VCaP (cell line): ENCODE results near the gene JHY.

ENCODE experiments used
- H3K27ac ChIP-seq: fragments of 450-650 bp; 2 replicates; pipeline ENCODE4 v1.5.1; 2017
- TF ChIP-seq, protein P1 (sequence below): fragments of 450-650 bp; conservative IDR thresholded peaks from 2 replicates; pipeline ENCODE4 v1.5.1; 2017; ENCODE audit warnings: mild to moderate bottlenecking, moderate library complexity

JHY gene

GRCh38 chr11:122978299-122978620 lies 95.7 kb downstream of the JHY start:
- no peak overlapping the region for H3K27ac ChIP-seq

DNA sequence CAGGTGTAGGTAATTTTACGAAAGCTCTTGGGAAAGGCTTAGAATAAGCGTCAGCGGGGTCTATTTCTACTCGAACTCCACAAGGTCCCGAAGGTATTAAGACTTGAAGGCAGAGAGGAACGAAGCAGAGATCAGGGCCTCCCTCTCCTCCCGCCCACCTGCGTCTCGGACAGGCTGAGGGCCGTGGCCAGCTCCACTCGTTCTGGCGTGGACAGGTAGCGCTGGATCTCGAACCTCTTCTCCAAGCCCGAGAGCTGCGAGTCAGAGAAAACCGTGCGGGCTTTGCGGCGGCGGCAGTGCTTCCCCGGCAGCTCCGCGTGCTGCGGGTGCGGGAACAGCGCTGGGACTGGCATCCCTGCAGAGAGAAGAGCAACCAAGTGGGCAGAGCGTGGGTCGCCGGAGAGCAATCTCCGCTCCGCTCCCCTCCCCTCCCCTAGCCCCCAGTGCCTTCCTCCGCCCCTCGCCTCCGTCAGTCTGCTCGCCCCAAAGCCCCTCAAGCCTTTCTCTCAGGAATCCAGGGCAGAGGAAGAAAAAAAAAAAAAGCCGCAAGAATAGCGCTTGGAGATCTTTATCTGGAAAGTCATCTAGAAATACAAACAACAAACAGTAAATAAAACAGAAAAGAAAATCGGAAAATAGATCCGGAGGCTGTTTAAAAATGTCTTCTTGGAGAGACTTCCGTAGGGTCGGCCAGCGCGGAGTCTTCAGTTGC lies 96.7 kb downstream of the JHY start:
- TF ChIP-seq, protein P1, sequence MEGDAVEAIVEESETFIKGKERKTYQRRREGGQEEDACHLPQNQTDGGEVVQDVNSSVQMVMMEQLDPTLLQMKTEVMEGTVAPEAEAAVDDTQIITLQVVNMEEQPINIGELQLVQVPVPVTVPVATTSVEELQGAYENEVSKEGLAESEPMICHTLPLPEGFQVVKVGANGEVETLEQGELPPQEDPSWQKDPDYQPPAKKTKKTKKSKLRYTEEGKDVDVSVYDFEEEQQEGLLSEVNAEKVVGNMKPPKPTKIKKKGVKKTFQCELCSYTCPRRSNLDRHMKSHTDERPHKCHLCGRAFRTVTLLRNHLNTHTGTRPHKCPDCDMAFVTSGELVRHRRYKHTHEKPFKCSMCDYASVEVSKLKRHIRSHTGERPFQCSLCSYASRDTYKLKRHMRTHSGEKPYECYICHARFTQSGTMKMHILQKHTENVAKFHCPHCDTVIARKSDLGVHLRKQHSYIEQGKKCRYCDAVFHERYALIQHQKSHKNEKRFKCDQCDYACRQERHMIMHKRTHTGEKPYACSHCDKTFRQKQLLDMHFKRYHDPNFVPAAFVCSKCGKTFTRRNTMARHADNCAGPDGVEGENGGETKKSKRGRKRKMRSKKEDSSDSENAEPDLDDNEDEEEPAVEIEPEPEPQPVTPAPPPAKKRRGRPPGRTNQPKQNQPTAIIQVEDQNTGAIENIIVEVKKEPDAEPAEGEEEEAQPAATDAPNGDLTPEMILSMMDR, result no peak
- no peak overlapping the region for H3K27ac ChIP-seq

More at GRCh38 chr11:122978299-122978620, 95.7 kb downstream of the JHY start:
- TF ChIP-seq, protein P1, result no peak

- TF ChIP-seq, protein P1, result no peak
- no peak overlapping the region for H3K27ac ChIP-seq
Measured at GRCh38 chr11:122979815-122980595, 97.4 kb downstream of the JHY start.

DNA sequence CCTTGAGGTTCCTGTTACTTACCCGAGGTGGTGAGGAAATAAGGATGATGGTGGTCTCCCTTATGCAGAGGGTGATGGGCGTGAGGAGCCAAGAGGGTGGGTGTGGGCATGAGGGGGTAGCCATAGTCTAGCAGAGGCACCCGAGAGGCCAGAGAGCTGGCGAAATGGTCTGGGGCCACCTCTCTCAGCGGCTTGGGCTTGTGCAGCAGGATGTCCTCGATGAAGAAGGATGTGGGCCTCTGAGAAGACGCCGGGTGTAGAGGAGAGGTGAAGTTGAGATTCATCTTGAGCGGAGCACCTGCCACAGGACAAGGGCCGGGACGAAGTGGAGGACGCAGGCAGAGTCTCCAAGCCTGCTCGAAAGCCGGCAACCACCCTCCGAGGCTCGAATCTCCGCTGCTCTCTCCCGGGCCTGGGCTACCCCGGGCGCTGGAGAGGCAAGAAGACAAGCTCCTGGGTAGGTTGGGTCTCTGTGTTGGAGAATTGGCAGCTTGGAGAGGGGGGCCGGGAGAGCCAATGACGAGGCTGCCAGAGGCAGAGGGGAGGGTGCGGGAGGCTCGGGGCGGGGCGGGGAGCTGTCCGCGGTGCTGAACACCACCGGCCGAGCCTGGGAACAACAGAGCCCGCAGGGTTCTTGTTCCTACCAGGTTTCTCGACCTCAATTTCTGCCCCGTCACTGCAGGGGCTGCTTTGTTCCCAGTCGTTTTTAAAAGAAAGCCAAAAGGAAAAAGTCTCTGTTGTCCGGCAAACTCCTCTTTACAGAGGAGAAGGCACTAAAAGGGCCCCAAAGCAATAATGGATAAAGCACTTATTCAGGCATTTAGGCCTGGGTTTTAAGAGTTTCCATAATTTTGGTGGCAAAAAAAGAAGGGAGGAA lies 99.1 kb downstream of the JHY start, which contains the start of gene BSX:
Gene BSX, minus strand, starts transcription at position 447 of the 877 bp plus-strand sequence. Its CDS starts 163 bp downstream, at position 284.
- H3K27ac ChIP-seq, result no peak within 1 kb of the TSS
- TF ChIP-seq, protein P1, result no peak

DNA sequence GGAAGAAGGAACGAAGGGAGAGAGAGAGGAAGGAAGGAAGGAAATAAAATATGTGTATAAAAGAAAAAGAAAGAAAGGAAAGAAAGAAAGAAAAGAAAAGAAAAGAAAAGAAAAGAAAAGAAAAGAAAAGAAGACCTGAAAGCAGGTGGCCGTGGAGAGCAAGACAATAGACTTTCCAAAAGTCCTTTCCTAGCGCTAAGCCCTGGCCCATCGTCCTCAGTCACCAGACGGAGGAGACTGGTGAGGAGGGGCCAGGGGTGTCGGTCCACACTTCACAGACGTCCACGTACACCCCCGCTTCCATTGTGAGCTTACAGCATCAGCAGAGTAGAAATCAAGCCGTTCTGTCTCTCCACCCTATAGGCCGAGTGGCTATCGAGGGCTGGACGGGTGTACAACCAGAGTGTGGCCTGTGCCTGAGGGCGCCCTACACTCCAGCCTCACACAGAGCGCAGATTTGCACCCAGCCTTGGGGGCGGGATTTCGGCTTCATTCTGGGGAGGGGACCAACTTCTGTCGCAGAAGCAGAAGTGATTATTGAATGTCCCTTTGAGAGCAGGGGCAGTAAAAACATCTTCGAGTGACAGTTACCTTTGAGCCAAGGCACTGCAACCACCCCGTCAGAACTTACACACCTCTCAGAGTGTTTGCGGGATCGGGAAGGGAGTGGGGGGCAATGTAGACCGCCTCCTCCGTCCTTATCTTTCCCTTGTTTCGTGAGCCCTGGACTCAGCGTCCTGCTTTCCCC lies 101.1 kb downstream of the JHY start:
- peak overlapping the region; percentile 87 for H3K27ac ChIP-seq
- TF ChIP-seq, protein P1, result no peak

DNA sequence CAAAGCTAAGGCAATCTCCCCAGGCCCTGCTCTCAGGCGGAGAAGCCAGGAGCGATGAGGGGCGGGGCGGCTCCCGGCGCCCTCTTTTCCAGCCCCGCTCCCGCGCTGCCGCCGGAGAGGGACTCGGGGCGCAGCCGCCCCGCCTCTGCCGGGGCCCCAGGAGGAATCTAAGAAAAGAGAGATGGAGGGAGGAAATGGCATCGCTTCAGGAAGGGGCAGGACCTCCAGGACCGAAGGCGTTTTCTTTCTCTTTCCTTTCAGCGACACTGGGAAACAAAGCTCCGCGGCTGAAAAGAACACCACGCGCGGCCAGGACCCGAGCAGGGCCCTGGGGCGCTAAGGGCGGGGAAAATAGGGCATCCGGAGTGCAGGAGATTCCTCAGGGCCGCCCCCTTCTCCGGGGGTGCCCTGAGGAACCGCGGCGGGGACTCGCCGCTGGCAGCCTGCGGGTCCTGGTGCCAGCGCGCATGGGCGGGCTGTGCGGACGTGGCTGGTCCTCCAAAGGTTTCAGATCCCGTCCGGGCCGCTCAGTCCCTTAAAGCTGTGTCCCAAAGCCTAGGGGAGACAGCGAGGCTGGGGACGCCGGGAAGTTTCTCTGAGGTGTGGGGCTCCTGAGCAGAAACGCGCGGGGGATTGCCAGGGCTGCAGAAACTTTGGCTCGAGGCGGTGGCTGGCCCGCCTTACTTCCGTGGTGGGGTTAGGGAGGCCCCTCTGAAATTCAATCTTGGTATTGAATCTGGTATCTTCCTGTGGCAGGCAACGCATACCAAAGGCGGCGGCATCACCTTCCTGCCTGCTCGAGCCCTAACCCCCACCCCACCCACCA lies 101.8 kb downstream of the JHY start:
- TF ChIP-seq, protein P1, result no peak
- peak overlapping the region; percentile 87 for H3K27ac ChIP-seq
